Measurements from ENCODE around the gene MYBBP1A.

GRCh38 chr17:4587803-4588202, 32.6 kb upstream of the MYBBP1A start:
- no peak for TF ChIP-seq CTCF (IDR thresholded peaks at IDR 0.05 in 4 of 5, conservative IDR thresholded peaks at IDR 0.05 in 1 of 5)
- no peak for TF ChIP-seq POLR2A (IDR thresholded peaks at IDR 0.05)
